H9 (cell line): Measurements from ENCODE around the gene NAPSA. TPM values are rescaled to one million over a fixed set of nuclear protein-coding genes. Genes with fewer than 3 reads are reported as not detected.

Source experiments
- DNase-seq: peaks from one replicate; pipeline ENCODE4 v3.0.0-alpha.2; 2017
- H2AFZ ChIP-seq: one replicate; pipeline ENCODE4 v1.6.1; 2013; ENCODE audit warnings: mild to moderate bottlenecking, low read length, control low read depth, moderate library complexity
- H2AK5ac ChIP-seq: 2 replicates; pipeline ENCODE4 v1.6.1; 2013; ENCODE audit warnings: low read length, control low read depth, mixed read lengths; ENCODE audit not compliant: insufficient read length
- H2BK120ac ChIP-seq: one replicate; pipeline ENCODE4 v1.6.1; 2013; ENCODE audit warnings: low read depth, mild to moderate bottlenecking, low read length, control low read depth, inconsistent platforms; ENCODE audit not compliant: poor library complexity, severe bottlenecking
- H2BK12ac ChIP-seq: 2 replicates; pipeline ENCODE4 v1.6.1; 2013; ENCODE audit warnings: low read length, control low read depth, mixed read lengths, low read depth; ENCODE audit not compliant: insufficient read length
- H2BK15ac ChIP-seq: 2 replicates; pipeline ENCODE4 v1.6.1; 2013; ENCODE audit warnings: low read depth, low read length, control low read depth
- H2BK20ac ChIP-seq: one replicate; pipeline ENCODE4 v1.6.1; 2013; ENCODE audit warnings: low read depth, mild to moderate bottlenecking, low read length, control low read depth, inconsistent platforms; ENCODE audit not compliant: poor library complexity, severe bottlenecking
- H2BK5ac ChIP-seq: 2 replicates; pipeline ENCODE4 v1.6.1; 2013; ENCODE audit warnings: low read length, control low read depth, mixed read lengths; ENCODE audit not compliant: insufficient read length
- H3K14ac ChIP-seq: 2 replicates; pipeline ENCODE4 v1.6.1; 2013; ENCODE audit warnings: low read length, control low read depth; ENCODE audit not compliant: insufficient read depth
- H3K18ac ChIP-seq: 2 replicates; pipeline ENCODE4 v1.6.1; 2013; ENCODE audit warnings: low read depth, mild to moderate bottlenecking, mixed read lengths, low read length, control low read depth; ENCODE audit not compliant: insufficient read length
- H3K23ac ChIP-seq: 2 replicates; pipeline ENCODE4 v1.6.1; 2013; ENCODE audit warnings: low read length, control low read depth, mixed read lengths, low read depth; ENCODE audit not compliant: insufficient read length
- H3K23me2 ChIP-seq: 2 replicates; pipeline ENCODE4 v1.6.1; 2013; ENCODE audit warnings: low read depth, mild to moderate bottlenecking, mixed read lengths, low read length, control low read depth; ENCODE audit not compliant: insufficient read length, poor library complexity, severe bottlenecking
- H3K27ac ChIP-seq: 2 replicates; pipeline ENCODE4 v1.5.1; 2013; ENCODE audit warnings: low read length, control low read depth, mixed read lengths, low read depth; ENCODE audit not compliant: insufficient read length
- H3K27me3 ChIP-seq: 2 replicates; pipeline ENCODE4 v1.6.1; 2013; ENCODE audit warnings: low read length, control low read depth, inconsistent platforms; ENCODE audit not compliant: insufficient read depth
- H3K4ac ChIP-seq: 2 replicates; pipeline ENCODE4 v1.6.1; 2013; ENCODE audit warnings: low read depth, mild to moderate bottlenecking, control low read depth, inconsistent platforms, low read length, moderate library complexity
- H3K4me1 ChIP-seq: 2 replicates; pipeline ENCODE4 v1.6.1; 2013; ENCODE audit warnings: low read length, control low read depth, inconsistent platforms; ENCODE audit not compliant: insufficient read depth
- H3K4me2 ChIP-seq: 2 replicates; pipeline ENCODE4 v1.6.1; 2013; ENCODE audit warnings: low read length, control low read depth, mixed read lengths; ENCODE audit not compliant: insufficient read length, insufficient read depth
- H3K56ac ChIP-seq: 2 replicates; pipeline ENCODE4 v1.6.1; 2013; ENCODE audit warnings: low read depth, mild to moderate bottlenecking, mixed read lengths, low read length, control low read depth; ENCODE audit not compliant: insufficient read length
- H3K79me1 ChIP-seq: 2 replicates; pipeline ENCODE4 v1.6.1; 2013; ENCODE audit warnings: low read depth, mild to moderate bottlenecking, moderate library complexity, low read length, control low read depth, inconsistent platforms; ENCODE audit not compliant: insufficient read depth, poor library complexity, severe bottlenecking
- H3K79me2 ChIP-seq: 2 replicates; pipeline ENCODE4 v1.6.1; 2013; ENCODE audit warnings: low read length, control low read depth, inconsistent platforms; ENCODE audit not compliant: insufficient read depth
- H3K9ac ChIP-seq: 2 replicates; pipeline ENCODE4 v1.6.1; 2013; ENCODE audit warnings: low read length, control low read depth, mixed read lengths; ENCODE audit not compliant: insufficient read length; ENCODE audit errors: extremely low read depth
- H3K9me3 ChIP-seq: one replicate; pipeline ENCODE4 v1.6.1; 2013; ENCODE audit warnings: low read depth, low read length, inconsistent platforms; ENCODE audit not compliant: control insufficient read depth
- H3T11ph ChIP-seq: one replicate; pipeline ENCODE4 v1.6.1; 2013; ENCODE audit warnings: mild to moderate bottlenecking, low read length, control low read depth, inconsistent platforms
- H4K20me1 ChIP-seq: one replicate; pipeline ENCODE4 v1.6.1; 2013; ENCODE audit not compliant: control insufficient read depth, insufficient read length, insufficient read depth
- H4K5ac ChIP-seq: 2 replicates; pipeline ENCODE4 v1.6.1; 2013; ENCODE audit warnings: low read depth, mild to moderate bottlenecking, mixed read lengths, low read length, control low read depth; ENCODE audit not compliant: insufficient read length
- H4K8ac ChIP-seq: replicated peaks from 2 replicates; pipeline ENCODE4 v1.6.1; 2013; ENCODE audit warnings: low read length, control low read depth, mixed read lengths, low read depth; ENCODE audit not compliant: insufficient read length
- H4K91ac ChIP-seq: 2 replicates; pipeline ENCODE4 v1.6.1; 2013; ENCODE audit warnings: low read depth, mild to moderate bottlenecking, moderate library complexity, mixed read lengths, low read length, control low read depth; ENCODE audit not compliant: insufficient read length
- H3K27ac Mint-ChIP-seq, 3 experiments: 2 replicates in 2 of 3; 3 replicates in 1 of 3; pipeline ENCODE4 v1.8.0; 2020 to 2021; ENCODE audit warnings: mixed read lengths in 3 of 3, mild to moderate bottlenecking in 1 of 3, moderate library complexity in 1 of 3
- H3K27me3 Mint-ChIP-seq: 2 replicates; pipeline ENCODE4 v1.8.0; 2021; ENCODE audit warnings: low read depth, mild to moderate bottlenecking, moderate library complexity, mixed read lengths
- H3K36me3 Mint-ChIP-seq, 3 experiments: 2 replicates in 2 of 3; 3 replicates in 1 of 3; pipeline ENCODE4 v1.8.0; 2020 to 2021; ENCODE audit warnings: low read depth in 3 of 3, mixed read lengths in 3 of 3; ENCODE audit not compliant: insufficient read depth in 1 of 3
- H3K4me1 Mint-ChIP-seq, 2 experiments: 2 replicates each; pipeline ENCODE4 v1.8.0; 2020; ENCODE audit warnings: mixed read lengths in 2 of 2
- H3K4me3 Mint-ChIP-seq, 2 experiments: 2 replicates in 1 of 2; 3 replicates in 1 of 2; pipeline ENCODE4 v1.8.0; 2020 to 2021; ENCODE audit warnings: mild to moderate bottlenecking in 2 of 2, mixed read lengths in 2 of 2, moderate library complexity in 1 of 2
- H3K9me3 Mint-ChIP-seq, 2 experiments: 2 replicates in 1 of 2; 3 replicates in 1 of 2; pipeline ENCODE4 v1.8.0; 2020; ENCODE audit warnings: mild to moderate bottlenecking in 2 of 2, mixed read lengths in 2 of 2, moderate library complexity in 1 of 2
- WGBS: extraction: QIAGEN DNeasy Blood & Tissue Kit; methylation state at CpG from one replicate; pipeline ENCODE4 v1.1.7; 2013; ENCODE audit warnings: missing lambda C conversion rate, low lambda C conversion rate, mixed read lengths; ENCODE audit not compliant: insufficient read length; ENCODE audit errors: extremely low coverage; 5-methylcytosine and 5-hydroxymethylcytosine counted together
- total RNA-seq: library from RNA; stranded (reverse); gene quantifications from 2 replicates; pipeline ENCODE4 v1.2.1, GENCODE V29; 2021
- TF ChIP-seq, protein P1 (sequence below): fragments of 200-600 bp; sonication (generic); conservative IDR thresholded peaks from 3 replicates; pipeline ENCODE4 v1.8.0; 2021; ENCODE audit warnings: antibody characterized with exemption, mild to moderate bottlenecking

NAPSA gene
- total RNA-seq, 1 experiment from 2014 or later, result 0.44 TPM

DNA sequence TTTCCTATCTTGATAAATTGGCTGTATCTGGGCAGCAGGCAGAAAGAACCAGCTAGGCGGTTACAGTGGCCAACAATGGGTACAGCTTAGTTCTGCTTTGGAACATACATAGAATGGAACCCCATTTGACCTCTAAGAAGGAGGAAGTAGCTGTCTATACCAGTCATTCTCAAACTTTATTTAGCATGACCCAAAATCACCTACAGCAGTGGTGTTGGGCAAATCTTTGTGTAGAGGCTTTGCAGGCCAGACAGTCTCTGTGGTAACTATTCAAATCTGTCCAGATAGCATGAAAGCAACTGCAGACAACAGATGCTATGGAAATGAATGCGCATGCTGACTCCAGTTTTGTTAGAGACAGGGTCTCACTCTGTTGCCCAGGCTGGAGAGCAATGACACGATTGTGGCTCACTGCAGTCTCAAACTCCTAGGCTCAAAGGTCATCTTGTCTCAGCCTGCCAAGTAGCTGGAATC is 24.3 kb downstream of the NAPSA start:
- H4K8ac ChIP-seq, result no peak overlapping the region

More for the DNA sequence above, 24.3 kb downstream of the NAPSA start:
- H3K27ac ChIP-seq, result no peak overlapping the region
- no peaks in the 10 kb centered on the region for H3K79me2 ChIP-seq
- Mint-ChIP-seq H3K27ac (no peak overlapping the region), H3K36me3 (peaks cover 28 to 41% (median 30%) of the 10 kb centered on the region in 3 experiments), H3K4me3 (no peak overlapping the region), H3K4me1 (peaks cover 0 to 5% of the 10 kb centered on the region in 2 experiments; a peak in 2 of 4 replicates), H3K9me3 (peaks cover 0 to 8% of the 10 kb centered on the region in 2 experiments; a peak in 3 of 5 replicates), H3K27me3 (peaks cover 4% of the 10 kb centered on the region; the same call in 1 of the 2 replicates)
- no peak overlapping the region for H3K4ac ChIP-seq
- DNase-seq, result no peak
- no peak overlapping the region for H2AFZ ChIP-seq
- H2BK120ac ChIP-seq, result no peak overlapping the region
- no peak overlapping the region for H3K18ac ChIP-seq
- no peak overlapping the region for H3K4me2 ChIP-seq
- H2BK5ac ChIP-seq, result no peak overlapping the region
- H2BK15ac ChIP-seq, result no peak overlapping the region
- H3K14ac ChIP-seq, result no peak overlapping the region
- H3K79me1 ChIP-seq, result no peaks in the 10 kb centered on the region
- no peak overlapping the region for H4K5ac ChIP-seq
- H2BK12ac ChIP-seq, result no peak overlapping the region
- H3K27me3 ChIP-seq, result no peaks in the 10 kb centered on the region
- H3K56ac ChIP-seq, result no peak overlapping the region
- no peaks in the 10 kb centered on the region for H3K4me1 ChIP-seq
- TF ChIP-seq, protein P1, sequence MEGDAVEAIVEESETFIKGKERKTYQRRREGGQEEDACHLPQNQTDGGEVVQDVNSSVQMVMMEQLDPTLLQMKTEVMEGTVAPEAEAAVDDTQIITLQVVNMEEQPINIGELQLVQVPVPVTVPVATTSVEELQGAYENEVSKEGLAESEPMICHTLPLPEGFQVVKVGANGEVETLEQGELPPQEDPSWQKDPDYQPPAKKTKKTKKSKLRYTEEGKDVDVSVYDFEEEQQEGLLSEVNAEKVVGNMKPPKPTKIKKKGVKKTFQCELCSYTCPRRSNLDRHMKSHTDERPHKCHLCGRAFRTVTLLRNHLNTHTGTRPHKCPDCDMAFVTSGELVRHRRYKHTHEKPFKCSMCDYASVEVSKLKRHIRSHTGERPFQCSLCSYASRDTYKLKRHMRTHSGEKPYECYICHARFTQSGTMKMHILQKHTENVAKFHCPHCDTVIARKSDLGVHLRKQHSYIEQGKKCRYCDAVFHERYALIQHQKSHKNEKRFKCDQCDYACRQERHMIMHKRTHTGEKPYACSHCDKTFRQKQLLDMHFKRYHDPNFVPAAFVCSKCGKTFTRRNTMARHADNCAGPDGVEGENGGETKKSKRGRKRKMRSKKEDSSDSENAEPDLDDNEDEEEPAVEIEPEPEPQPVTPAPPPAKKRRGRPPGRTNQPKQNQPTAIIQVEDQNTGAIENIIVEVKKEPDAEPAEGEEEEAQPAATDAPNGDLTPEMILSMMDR, result no peak
- no peak overlapping the region for H3K23ac ChIP-seq
- H2AK5ac ChIP-seq, result no peak overlapping the region
- H3K23me2 ChIP-seq, result no peaks in the 10 kb centered on the region
- no peak overlapping the region for H3T11ph ChIP-seq
- no peak overlapping the region for H4K91ac ChIP-seq
- no CpG with 5 or more reads among the region's 3 CpGs for WGBS
- H4K20me1 ChIP-seq, result no peaks in the 10 kb centered on the region
- no peak overlapping the region for H3K9ac ChIP-seq
- no peak overlapping the region for H2BK20ac ChIP-seq
- no peaks in the 10 kb centered on the region for H3K9me3 ChIP-seq
